Measurements from ENCODE around the gene IGSF22. TPM values are rescaled to one million over a fixed set of nuclear protein-coding genes. Genes with fewer than 3 reads are reported as not detected.

IGSF22 gene
- total and polyA plus RNA-seq, 2 of the 8 experiments (the other 6 are each of a cell fraction or from before 2014, with no cell fraction given): 0.14 TPM; not detected in 1

DNA sequence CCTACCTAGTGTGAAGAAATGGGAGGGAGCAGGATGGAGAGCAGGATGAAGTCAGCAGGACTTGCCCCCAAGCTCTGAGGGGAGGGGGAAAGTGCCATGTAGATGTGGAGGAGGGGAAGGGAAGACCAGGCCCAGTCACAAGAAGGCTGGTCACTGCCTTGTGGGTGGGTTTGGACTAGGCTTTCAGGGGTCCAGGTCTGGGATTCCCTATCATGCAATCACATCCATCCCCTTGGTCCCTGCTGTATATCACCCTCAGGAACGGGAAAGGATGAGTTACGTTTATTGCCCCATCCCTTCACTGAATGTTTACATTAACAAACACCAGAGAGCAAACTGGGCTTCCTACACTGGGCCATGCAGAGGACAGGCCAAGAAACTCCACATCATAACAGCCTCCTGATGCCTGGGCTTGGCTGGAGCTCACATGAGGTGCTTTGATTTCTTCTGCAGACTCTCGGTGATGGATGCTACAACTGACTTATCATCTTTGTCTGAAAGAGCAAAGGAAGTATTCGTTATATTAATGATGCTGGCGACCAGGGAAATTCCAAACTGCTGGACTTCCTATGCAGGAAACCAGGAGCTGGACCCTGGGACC is 21.8 kb downstream of the IGSF22 start:
- 78% methylated on average over 5 of the region's 5 CpGs; no CpG with 5 or more reads in 1 of the 2 experiments for WGBS, 2 experiments (ENCODE audit: extremely low coverage in 1 of 2, insufficient coverage in 1 of 2, insufficient read length in 1 of 2, insufficient replicate concordance in 2 of 2, low coverage in 1 of 2, low lambda C conversion rate in 2 of 2, missing lambda C conversion rate in 1 of 2)
- Histone ChIP-seq H3K14ac (ENCODE audit: insufficient read length) (no peak overlapping the region), H2BK120ac (replicated peaks; ENCODE audit: low read depth, low read length) (no peak overlapping the region), H3K36me3 (ENCODE audit: control insufficient read depth in 2 of 4, insufficient read depth in 4 of 4, low read length in 3 of 4) (no peaks in the 10 kb centered on the region), H3K4me1 (replicated peaks in 1 of 4; ENCODE audit: control insufficient read depth in 3 of 4, insufficient read depth in 4 of 4, low read length in 3 of 4) (peaks cover 0 to 4% (median 2%) of the 10 kb centered on the region in 4 experiments; a peak in 3 of 7 replicates), H3K23ac (ENCODE audit: insufficient read length) (no peak overlapping the region), H3K18ac (ENCODE audit: extremely low read depth, low read length) (no peak overlapping the region), H3K27me3 (replicated peaks in 1 of 4; ENCODE audit: control insufficient read depth in 3 of 4, extremely low read depth in 1 of 4, insufficient read depth in 3 of 4, low read length in 3 of 4) (peaks cover 0 to 10% (median 5%) of the 10 kb centered on the region in 4 experiments; a peak in 4 of 7 replicates), H2AFZ (ENCODE audit: low read length) (no peak overlapping the region), H2AK5ac (ENCODE audit: low read depth, low read length) (no peak overlapping the region), H3K4me3 (ENCODE audit: extremely low read depth in 1 of 4, insufficient read depth in 2 of 4, low read depth in 3 of 4, low read length in 4 of 4) (no peak overlapping the region), H3K9ac (replicated peaks in 1 of 4; ENCODE audit: extremely low read depth in 1 of 4, low read depth in 3 of 4, low read length in 3 of 4) (no peak overlapping the region), H2BK5ac (ENCODE audit: low read depth, low read length) (no peak overlapping the region), H2BK12ac (ENCODE audit: low read depth, low read length) (no peak overlapping the region), H3K23me2 (ENCODE audit: low read depth, low read length) (peaks cover 8% of the 10 kb centered on the region; the same call in 1 of the 2 replicates), H3K4me2 (ENCODE audit: insufficient read depth in 1 of 2, low read depth in 2 of 2, low read length in 2 of 2) (no peak overlapping the region), H3K9me3 (ENCODE audit: insufficient read depth in 2 of 2, low read depth in 1 of 2, low read length in 1 of 2) (no peaks in the 10 kb centered on the region), H3K56ac (replicated peaks; ENCODE audit: insufficient read length, low read depth, low read length) (no peak overlapping the region), H3K79me2 (ENCODE audit: control insufficient read depth in 1 of 2, insufficient read depth in 2 of 2, low read length in 2 of 2) (no peaks in the 10 kb centered on the region), H3K4ac (replicated peaks; ENCODE audit: insufficient read length, low read depth, low read length) (no peak overlapping the region), H2BK20ac (ENCODE audit: low read length) (no peak overlapping the region), H4K8ac (ENCODE audit: extremely low read depth, insufficient read depth, low read length) (no peak overlapping the region), H4K5ac (ENCODE audit: insufficient read length, low read depth, low read length) (no peak overlapping the region), H2BK15ac (ENCODE audit: low read length) (no peak overlapping the region), H4K91ac (replicated peaks; ENCODE audit: insufficient read length, low read length) (no peak overlapping the region), H3K79me1 (ENCODE audit: low read depth, low read length) (no peaks in the 10 kb centered on the region), H4K20me1 (replicated peaks in 1 of 2; ENCODE audit: control insufficient read depth in 1 of 2, insufficient read depth in 2 of 2, low read length in 2 of 2) (no peaks in the 10 kb centered on the region), H3K27ac (ENCODE audit: low read depth, low read length) (no peak overlapping the region)
- ChIA-PET POLR2A (ENCODE audit: partially characterized antibody) (interaction anchor here (1.0 to 1.3 kb wide), 3 partner anchors 10 to 16 kb away, joined by 3 to 5 read pairs (median 4); no protein-coding TSS in a partner anchor), CTCF (ENCODE audit: partially characterized antibody) (interaction anchor here (0.7 to 2.9 kb wide), 10 partner anchors 9 to 588 kb away, joined by 3 to 15 read pairs (median 6); no protein-coding TSS in a partner anchor)
- DNase-seq (ENCODE audit: low read depth in 1 of 2, low spot score in 2 of 2): no peak
- no peak for FAIRE-seq
- TF ChIP-seq CBX5 (IDR thresholded peaks at IDR 0.05; ENCODE audit: low read depth, low read length) (no peak), MAFK (IDR thresholded peaks at IDR 0.05; ENCODE audit: low read depth, low read length) (no peak), GTF2F1 (IDR thresholded peaks at IDR 0.05; ENCODE audit: borderline replicate concordance, low read depth, low read length) (no peak), ZNF274 (IDR thresholded peaks at IDR 0.05; ENCODE audit: borderline replicate concordance, extremely low read depth, low read length) (no peak), SAP30 (IDR thresholded peaks at IDR 0.05; ENCODE audit: insufficient read depth, insufficient replicate concordance, low read length) (no peak), KDM1A (IDR thresholded peaks at IDR 0.05; ENCODE audit: borderline replicate concordance, low read length) (no peak), NANOG (IDR thresholded peaks at IDR 0.05; ENCODE audit: insufficient read depth, low read depth, low read length, poor library complexity, severe bottlenecking) (no peak), RXRA (IDR thresholded peaks at IDR 0.05; ENCODE audit: insufficient read depth, low read depth, low read length) (no peak), TAF1 (IDR thresholded peaks at IDR 0.05; ENCODE audit: low read depth, low read length) (no peak)
- TF ChIP-seq, protein P1, sequence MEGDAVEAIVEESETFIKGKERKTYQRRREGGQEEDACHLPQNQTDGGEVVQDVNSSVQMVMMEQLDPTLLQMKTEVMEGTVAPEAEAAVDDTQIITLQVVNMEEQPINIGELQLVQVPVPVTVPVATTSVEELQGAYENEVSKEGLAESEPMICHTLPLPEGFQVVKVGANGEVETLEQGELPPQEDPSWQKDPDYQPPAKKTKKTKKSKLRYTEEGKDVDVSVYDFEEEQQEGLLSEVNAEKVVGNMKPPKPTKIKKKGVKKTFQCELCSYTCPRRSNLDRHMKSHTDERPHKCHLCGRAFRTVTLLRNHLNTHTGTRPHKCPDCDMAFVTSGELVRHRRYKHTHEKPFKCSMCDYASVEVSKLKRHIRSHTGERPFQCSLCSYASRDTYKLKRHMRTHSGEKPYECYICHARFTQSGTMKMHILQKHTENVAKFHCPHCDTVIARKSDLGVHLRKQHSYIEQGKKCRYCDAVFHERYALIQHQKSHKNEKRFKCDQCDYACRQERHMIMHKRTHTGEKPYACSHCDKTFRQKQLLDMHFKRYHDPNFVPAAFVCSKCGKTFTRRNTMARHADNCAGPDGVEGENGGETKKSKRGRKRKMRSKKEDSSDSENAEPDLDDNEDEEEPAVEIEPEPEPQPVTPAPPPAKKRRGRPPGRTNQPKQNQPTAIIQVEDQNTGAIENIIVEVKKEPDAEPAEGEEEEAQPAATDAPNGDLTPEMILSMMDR (IDR thresholded peaks at IDR 0.05; ENCODE audit: control extremely low read depth in 1 of 3, insufficient read depth in 1 of 3, low read depth in 1 of 3, low read length in 3 of 3): no peak
